COLO668 (cell line): ENCODE results near the gene YIPF3.
"Not testable (repeated sequence)": the region's sequence is repeated elsewhere in the genome, so short reads cannot be mapped to it uniquely, and the experiment has no call there.

Source experiments
- DNase-seq: peaks from one replicate; lab custom pipeline; 2025; ENCODE audit not compliant: unreplicated experiment; lab: John Stamatoyannopoulos, UW

The YIPF3 gene

DNA sequence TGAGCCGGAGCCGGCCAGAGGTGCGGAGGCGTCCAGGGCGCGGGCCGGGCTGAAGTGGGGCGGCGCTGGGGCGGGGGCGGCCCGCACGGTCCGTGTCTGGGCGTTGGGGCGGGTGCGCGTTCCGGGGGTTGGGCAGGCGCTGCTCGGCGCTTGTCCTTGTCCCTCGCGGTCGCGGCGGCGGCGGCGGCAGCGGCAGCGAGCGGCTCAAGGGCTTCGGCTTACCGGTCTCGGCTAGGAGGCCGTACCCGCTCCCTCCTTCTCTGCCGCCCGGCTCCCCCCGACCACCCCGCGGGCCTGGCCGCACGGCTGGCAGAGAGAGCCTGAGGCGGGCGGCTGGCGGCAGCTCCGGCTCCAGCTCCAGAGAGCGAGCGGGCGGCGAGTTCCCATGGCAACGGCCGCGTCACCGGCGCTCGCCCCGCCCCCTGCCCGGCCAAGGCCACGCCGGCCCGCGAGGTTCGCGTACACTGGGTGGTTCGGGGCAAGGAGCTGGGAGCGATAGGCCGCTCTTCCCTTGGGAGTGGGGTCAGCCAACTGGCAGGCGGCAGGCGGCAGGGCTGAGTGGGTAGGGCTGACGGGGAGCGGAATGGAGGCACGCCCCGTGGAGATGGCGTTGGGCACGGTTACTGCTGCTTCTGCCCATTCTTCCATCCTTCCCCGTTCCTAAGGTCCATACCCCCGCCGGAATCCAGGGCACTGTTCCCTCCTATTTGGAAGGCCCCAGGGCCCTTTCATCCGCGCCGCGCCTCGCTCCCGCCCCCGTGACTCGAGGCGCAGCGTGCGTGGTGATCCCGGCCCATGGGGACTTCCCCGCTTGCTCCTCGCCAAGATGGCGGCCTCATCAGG lies 6.5 kb downstream of the YIPF3 start, which contains the start of gene LRRC73:
LRRC73 (minus strand) TSS at position 363 of the 843 bp plus-strand sequence. CDS start 561 bp downstream, outside the sequence.
- DNase-seq: peak; percentile 79

DNA sequence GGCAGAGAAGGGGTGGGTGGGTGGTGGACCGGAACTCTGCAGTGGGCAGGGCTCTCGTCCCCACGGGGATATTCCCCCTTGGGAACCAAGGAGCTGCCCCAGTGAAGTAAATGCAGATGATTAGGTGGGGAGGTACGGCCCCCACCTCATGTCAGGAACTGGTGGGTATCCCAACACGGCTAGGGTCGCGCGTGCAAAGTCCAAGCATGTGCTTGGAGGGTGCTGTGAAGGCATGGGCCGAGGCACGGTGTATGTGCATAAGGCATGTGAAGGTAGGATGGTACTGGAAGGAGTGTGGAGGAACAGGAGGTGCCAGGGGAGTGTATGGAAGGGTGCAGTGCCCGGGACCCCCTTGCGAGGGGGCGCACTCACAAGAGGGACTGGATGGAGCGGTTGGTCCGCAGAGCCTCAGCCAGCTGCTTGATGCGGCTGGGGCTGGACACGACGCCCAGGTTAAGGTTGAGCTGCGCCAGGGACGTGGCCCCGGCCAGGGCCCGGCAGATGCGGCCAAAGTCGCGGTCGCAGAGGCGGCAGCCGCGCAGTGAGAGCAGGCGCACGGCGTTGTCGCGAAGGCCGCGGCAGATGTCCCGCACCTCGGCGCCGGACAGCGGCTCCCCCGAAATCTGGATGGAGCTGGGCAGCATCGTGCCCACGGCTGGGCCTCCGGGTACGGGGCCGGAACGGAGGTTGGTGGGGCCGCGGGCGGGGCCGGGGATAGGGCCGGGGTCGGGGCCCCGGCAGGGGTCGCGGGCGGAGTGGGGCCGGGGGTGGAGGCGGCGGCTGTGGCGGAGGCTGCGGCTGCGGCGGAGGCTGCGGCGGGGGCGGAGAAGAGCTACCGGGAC lies 7.4 kb downstream of the YIPF3 start:
- peak; percentile 13 for DNase-seq

DNA sequence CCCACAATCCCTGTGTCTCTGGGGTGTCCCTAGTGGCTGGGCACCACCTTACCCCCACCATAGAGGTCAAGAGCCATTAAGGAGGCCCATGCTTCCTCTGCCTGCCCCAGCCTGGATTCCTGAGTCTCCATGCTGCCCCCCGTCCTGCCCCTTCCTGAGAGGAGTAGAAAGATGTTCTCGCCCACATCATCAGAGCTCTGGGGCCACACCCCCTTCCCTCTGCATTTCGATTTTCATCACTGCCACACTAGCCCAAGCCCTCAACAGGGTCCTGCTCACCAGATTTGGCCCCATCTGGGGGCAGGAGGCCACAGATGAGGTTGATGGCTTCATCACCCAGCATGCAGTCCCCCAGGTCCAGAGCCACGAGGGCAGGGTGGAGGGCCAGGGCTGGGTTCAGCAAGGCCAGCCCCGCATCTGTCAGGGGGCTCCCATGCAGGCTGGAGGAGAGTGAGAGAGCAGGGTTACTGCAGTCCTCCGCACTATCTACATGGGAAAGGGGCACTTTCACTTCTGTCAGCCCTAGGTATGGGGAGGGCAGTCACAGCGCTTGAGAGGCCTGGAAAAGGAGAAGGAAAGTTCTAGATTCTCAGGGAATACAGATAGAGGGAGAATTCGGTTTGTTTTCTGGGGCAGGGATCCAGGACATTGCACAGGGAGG lies 8.1 kb downstream of the YIPF3 start:
- DNase-seq: no peak

DNA sequence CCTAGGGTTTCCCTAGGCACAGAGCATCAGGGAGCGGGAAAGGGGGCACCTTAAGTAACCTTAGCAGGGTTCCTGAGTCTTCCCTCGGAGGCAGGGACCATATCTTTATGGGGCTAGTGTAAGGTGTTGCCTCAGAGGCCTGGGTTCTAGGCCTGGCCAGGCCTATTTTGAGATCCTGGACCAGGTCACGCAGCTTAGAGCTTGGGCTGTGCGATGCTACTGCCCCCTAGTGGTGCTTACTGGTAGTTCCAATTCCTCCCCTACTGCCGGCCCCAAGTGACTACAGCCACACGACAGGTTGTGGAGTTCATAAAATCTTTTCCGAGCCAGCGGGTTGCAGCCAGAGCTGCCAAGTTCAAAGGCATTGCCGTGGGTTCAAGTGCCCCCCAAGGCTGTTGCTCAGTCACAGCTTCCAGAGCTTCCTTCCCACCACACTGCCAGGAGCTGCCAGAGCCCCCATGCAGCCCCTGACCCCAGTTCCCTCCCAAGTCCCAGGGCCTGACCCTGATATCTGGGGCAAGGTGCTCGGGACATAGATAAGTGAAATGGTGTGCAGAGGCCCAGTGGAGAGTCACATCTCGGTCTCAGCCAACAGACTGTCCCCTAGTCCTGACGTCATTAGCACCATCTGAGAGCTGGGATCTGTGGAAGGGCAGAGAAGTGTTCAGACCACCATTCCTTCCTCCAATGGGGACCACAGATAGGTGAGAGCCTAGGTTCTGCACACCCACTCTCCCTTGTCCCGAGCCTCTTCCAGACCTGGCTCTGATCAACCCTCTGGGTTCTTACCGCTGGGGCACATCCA lies 9.9 kb downstream of the YIPF3 start:
- peak; percentile 68 for DNase-seq

DNA sequence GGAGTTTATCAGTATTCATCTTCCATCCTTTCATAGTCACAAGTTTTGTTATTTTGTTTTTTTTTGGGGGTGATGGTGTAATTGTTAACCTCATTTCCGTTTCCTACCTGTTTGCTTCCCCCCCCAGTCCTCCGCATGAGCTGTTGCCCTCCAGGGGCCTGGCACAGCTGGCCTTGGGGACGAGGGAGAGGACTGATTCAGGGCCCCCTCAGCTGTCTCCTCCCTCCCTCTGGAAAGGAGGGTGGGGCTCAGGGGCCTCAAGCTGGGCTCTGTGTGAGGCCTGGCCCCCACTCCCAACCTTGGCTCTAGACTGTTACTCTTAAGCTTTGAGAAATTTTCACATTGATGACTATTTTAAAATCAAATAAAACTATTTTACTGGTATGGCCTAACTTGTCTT lies 10.6 kb downstream of the YIPF3 start:
- no peak for DNase-seq

DNA sequence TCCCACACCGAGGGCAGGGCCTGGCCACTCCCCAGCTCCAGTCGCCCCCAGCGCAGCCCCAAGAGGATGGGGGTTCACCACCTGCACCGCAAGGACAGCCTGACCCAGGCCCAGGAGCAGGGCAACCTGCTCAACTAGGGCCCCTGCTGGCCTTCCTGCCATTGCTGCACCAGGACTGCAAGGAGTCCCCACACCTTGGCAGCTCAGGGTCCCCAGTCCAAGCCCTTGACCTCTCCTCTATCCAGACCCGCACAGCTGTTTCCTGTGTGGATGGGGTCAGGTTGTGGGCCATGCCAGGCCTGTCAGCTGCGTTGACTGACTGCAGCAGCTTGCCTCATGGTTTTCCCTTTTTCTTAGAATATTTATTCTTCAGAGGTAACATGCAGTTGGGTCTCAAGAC lies 11.0 kb downstream of the YIPF3 start:
- no peak for DNase-seq

DNA sequence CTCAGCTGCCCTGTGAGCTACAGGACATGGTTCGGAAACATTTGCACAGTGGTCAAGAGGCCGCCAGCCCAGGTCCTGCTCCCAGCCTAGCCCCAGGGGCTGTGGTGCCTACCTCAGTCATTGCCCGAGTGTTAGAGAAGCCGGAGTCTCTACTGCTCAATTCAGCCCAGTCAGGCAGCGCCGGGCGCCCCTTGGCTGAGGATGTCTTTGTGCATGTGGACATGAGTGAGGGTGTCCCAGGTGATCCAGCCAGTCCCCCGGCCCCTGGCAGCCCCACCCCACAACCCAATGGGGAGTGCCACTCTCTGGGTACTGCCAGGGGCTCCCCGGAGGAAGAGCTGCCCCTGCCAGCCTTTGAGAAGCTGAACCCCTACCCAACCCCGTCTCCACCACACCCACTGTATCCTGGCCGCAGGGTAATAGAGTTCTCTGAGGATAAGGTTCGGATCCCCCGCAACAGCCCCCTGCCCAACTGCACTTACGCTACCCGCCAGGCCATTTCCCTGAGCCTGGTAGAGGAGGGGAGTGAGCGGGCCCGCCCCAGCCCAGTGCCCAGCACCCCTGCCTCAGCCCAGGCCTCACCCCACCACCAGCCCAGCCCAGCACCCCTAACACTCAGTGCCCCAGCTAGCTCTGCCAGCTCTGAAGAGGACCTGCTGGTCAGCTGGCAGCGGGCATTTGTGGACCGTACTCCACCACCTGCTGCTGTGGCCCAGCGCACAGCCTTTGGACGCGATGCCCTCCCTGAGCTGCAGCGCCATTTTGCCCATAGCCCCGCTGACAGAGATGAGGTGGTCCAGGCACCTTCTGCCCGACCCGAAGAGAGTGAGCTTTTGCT lies 11.8 kb downstream of the YIPF3 start:
- no peak for DNase-seq

DNA sequence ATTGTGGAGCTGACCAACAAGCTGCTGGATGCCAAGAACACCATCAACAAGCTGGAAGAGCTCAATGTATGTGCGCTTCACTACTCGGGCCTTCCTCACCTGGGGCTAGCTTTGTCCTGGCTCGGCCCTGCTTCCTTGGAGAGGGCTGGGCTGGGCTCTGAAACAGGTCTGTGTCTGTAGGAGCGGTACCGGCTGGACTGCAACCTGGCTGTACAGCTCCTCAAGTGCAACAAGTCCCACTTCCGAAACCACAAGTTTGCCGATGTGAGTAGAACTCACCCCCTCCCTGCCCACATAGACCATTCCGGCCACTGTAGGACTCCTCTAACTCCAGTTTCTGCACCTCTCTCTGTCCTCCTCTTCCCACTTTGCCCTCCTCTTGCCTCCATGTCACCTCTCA lies 13.3 kb downstream of the YIPF3 start:
- DNase-seq: no peak

DNA sequence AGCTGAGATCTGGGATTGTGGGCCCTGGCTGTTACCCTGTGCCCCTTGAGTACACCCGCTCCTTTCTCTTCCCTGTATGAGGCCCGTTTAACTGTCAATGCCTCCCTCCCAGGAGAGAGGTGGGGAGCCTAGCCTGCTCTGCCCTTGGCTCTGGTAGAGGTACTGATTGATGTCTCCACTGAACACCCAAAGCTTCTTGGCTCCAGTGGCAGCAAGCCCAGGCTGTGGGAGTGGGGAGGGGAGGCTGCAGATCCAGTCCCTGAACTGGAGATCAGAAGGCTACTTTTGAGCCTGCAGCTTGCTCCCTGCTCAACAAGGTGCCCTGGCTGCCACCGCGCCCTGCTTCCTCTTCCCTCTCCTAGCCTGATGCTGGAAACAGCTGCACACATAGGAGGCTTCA lies 14.1 kb downstream of the YIPF3 start:
- DNase-seq: no peak

DNA sequence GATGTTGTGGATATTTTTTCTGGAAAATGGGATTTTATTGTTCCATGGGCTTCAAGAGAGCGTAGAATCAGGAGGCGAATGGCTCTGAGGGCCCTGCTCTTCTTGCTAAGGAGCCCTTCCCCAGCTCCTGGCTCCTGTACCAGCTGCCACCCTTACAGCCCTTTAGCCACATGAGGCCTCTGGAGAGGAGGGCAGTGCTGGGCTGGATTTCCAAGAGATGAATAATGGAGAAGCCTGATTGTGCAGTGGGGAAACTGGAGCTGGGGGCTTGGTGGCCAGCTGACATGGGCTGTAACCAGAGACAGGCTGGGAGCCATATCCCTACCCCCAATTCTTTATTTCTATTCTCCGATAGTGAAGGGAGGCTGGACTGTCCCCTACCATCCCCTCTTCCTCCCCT lies 15.8 kb downstream of the YIPF3 start:
- DNase-seq: no peak

DNA sequence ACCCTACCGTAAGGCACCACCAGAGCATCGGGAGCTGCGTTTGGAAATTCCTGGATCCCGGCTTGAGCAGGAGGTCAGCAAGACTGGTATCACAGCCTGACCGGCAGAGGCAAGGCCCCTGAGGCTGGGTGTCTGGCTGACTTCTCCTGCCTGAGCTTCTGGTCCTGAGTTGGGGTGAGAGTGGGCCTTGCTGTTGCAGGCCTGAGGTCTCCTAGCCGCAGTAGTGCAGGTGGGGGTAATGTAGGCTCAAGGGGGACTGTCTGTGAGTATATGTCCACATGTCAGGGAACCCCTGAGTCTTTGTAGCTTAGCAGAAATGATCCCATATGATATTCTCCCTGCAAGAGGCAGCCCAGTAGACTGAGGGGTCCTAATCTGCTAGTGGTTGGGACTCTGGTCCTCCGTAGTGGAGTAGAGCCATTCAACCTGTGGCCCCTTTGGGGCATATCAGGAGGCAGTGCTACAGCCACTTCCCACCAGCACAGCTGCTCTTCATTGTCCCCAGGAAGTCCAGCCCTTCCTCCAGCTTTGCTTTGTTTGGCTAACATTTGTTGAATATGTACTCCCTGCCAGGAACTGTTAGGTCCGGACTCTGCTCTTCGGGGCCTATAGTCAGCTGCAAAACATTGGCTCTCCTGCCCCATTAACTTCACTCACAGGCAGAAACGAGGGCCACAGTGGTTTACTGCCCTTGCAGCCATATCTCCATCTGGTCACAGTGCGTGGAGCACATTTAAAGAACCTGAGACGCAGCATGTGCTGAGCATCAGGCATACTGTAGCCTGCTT lies 17.5 kb downstream of the YIPF3 start:
- DNase-seq: no peak

DNA sequence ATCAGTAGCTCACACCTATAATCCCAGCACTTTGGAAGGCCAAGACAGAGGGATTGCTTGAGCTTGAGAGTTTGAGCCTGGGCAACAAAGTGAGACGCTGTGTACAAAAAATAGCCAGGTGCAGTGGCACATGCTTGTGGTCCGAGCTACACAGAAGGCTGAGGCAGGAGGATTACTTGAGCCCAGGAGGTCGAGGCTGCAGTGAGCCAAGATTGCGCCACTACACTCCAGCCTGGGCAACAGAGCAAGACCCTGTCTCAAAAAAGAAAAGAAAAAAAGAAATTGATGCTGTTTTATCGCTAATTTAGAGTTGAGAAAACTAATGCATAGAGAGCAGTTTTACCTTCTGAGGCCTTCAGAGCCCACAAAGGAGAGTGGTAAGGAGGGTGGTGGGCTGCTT lies 18.4 kb downstream of the YIPF3 start:
- DNase-seq: not testable (repeated sequence)

DNA sequence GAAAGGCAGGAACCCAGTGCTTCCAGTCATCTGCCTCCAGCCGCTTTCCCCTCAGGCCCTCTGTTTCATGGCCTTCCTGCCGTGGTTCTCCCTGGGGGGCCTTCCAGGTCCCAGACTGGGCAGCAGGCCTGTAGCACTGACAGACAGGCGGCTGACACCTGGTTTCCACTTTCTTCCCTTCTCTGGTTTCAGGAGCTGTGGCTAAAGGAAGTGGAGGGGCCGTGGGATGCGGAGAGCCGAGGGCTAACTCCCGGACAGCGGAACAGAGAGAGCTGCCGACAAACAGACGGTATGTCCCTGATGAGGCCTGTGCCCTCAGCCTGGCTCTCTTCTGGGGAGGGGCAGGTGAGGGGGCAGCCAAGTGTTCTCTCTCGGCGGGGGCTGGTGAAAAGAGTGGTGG lies 19.0 kb downstream of the YIPF3 start:
- no peak for DNase-seq

DNA sequence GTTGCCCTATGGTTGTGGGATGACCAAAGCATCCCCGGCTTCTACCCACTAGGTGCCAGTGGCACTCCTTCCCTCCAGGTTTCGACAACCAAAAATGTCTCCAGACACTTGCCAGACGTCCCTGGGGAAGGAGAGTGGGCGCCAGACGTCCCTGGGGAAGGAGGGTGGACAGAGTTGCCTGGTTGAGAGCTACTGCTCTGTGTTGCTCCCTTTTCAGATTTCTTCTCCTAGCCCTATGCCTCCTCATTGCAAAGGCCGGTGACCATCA lies 19.7 kb downstream of the YIPF3 start:
- no peak for DNase-seq

DNA sequence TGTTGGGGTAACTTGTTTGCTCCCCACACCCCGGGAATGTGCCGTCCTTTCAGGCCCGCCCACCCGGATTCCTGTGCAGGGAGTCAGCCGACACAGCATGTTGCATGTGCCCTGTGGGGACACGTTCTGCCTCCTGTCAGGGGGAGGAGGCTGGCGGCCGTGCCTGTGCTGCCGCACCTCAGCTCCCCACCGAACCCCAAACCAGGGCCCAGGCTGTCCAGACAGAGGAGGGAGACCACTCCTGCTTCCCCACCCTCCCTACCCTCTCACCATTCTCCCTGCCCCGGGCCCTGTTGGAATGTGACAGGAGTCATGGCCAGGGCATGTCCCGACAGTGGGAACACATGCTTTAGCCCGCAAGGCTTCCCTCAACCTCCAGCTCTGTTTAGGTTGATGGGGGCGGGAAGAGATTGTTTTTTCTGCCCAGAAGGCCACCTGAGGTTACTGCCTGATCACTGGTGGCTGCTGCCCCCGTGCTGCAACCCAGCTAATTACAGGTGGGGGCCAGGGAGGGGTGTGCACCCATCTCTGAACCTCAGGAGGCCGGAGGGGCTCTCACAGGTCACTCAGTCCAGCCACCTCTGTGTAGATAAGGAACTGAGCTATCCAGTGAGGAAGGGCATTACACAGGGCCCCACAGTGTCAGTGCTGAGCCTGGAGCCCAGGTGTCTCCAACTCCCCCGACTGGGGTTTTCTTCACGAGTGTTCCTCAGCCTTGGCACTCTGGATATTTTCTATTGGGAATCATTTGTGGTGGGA lies 20.2 kb downstream of the YIPF3 start:
- peak; percentile 2 for DNase-seq

DNA sequence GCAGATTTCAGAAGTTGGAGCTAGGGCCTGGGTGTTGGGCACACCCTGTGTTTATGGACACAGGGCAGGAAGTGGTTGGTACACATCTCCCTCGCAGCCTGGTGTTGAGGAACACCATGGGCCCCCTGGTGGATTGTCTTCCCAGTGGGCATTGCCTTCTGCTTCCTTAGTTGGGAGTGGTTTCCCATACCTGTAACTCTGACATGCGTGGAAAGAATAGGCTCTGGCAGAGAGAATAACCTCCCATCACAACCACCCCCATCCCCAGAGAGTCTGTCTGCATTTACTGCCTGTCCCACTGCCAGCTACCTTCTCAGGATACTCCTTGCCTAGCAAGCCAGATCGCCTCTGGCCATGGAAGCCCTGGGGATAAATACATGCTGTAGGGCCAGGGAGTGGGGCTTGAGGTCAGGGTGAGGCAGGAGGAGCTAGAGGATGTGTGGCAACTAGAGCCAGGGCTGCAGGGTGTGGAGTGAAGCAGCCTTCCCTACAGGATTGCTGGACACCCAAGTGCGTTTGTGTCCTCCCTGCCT lies 21.3 kb downstream of the YIPF3 start:
- DNase-seq: peak; percentile 2

DNA sequence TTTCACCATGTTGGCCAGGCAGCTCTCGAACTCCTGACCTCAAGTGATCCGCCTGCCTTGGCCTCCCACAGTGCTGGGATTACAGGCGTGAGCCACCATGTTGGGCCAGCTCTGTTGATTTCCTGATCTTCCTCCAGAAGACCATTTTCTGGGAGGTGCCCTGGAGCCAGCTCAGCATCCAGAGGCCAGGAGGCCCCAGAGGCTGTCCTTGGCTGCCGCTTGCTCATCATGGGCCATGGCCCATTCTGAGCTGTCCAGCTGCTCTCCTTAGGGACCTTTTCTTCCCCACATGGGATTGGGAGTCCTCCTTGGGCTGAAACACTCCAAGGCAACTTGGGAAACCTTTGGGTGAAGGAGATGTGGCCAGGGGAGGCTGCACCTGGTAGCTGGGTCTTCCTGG lies 22.0 kb downstream of the YIPF3 start:
- DNase-seq: no peak

DNA sequence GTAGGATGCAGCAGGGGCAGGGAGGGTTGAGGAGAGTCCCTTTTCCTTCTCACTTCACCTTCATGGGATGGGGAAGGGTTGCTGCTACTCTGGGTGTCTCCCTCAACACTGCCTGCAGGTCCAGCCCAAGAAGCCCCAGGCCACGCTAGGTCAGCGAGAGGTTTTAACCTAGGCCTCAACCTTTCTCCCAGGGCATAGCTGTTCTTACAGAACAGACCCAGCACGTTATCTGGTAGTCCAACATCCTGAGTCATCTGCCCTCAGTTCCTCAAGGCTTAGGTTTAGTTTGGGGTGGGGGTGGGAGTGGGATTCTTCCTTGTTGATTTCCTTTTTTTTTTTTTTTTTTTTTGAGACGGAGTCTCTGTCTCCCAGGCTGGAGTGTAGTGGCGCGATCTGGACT lies 22.4 kb downstream of the YIPF3 start:
- DNase-seq: no peak
